Mesothelial cell of epicardium (in vitro differentiated cells): Measurements from ENCODE around the gene WNT3A. TPM values are rescaled to one million over a fixed set of nuclear protein-coding genes. Genes with fewer than 3 reads are reported as not detected.

Experiments used
- DNase-seq, 2 experiments: peaks; one replicate each; pipeline ENCODE4 v3.0.0; 2021; ENCODE audit warnings: low spot score in 2 of 2; ENCODE audit not compliant: unreplicated experiment in 2 of 2
- H3K27ac Mint-ChIP-seq: 2 replicates; pipeline ENCODE4 v1.8.0; 2021; ENCODE audit warnings: mixed read lengths
- H3K27me3 Mint-ChIP-seq: 2 replicates; pipeline ENCODE4 v1.8.0; 2021; ENCODE audit warnings: low read depth, mixed read lengths
- H3K36me3 Mint-ChIP-seq: 2 replicates; pipeline ENCODE4 v1.8.0; 2021; ENCODE audit warnings: mixed read lengths
- H3K4me1 Mint-ChIP-seq: 2 replicates; pipeline ENCODE4 v1.8.0; 2021; ENCODE audit warnings: mixed read lengths
- H3K4me3 Mint-ChIP-seq: 2 replicates; pipeline ENCODE4 v1.8.0; 2021; ENCODE audit warnings: mild to moderate bottlenecking, moderate library complexity, mixed read lengths
- H3K9me3 Mint-ChIP-seq: 2 replicates; pipeline ENCODE4 v1.8.0; 2021; ENCODE audit warnings: mixed read lengths
- CTCF ChIP-seq: fragments of 200-600 bp; sonication (generic); IDR thresholded peaks from one replicate; pipeline ENCODE4 v1.5.0; 2021; ENCODE audit warnings: antibody characterized with exemption; ENCODE audit not compliant: unreplicated experiment
- total RNA-seq: library from RNA; stranded (reverse); gene quantifications from 3 replicates; pipeline ENCODE4 v1.2.1, GENCODE V29; 2021

Gene WNT3A
- total RNA-seq, 1 donor from 2014 or later: 0.16 TPM

- no peaks in the 10 kb centered on the region for H3K27me3 Mint-ChIP-seq
- H3K4me3 Mint-ChIP-seq: peak overlapping the region; percentile 59
- H3K9me3 Mint-ChIP-seq: no peaks in the 10 kb centered on the region
- peaks cover 15% of the 10 kb centered on the region for H3K4me1 Mint-ChIP-seq
- peak overlapping the region; percentile 58 for H3K27ac Mint-ChIP-seq
- H3K36me3 Mint-ChIP-seq: peaks cover 18% of the 10 kb centered on the region
- no peak for DNase-seq
- TF ChIP-seq CTCF: no peak
Observed at GRCh38 chr1:228100822-228101613, 94.2 kb downstream of the WNT3A start.

GRCh38 chr1:228101614-228101993 is 94.8 kb downstream of the WNT3A start:
- Mint-ChIP-seq H3K27ac (no peak overlapping the region), H3K9me3 (no peaks in the 10 kb centered on the region), H3K36me3 (peaks cover 17% of the 10 kb centered on the region), H3K4me3 (peak overlapping the region; percentile 59), H3K4me1 (peaks cover 15% of the 10 kb centered on the region), H3K27me3 (no peaks in the 10 kb centered on the region)
- no peak for TF ChIP-seq CTCF
- no peak for DNase-seq

- peaks cover 17% of the 10 kb centered on the region for H3K36me3 Mint-ChIP-seq
- H3K9me3 Mint-ChIP-seq: no peaks in the 10 kb centered on the region
- H3K4me1 Mint-ChIP-seq: peaks cover 15% of the 10 kb centered on the region
- H3K27ac Mint-ChIP-seq: peak overlapping the region; percentile 43
- peak in 1 of 2 experiments; percentile 63 for DNase-seq
- no peaks in the 10 kb centered on the region for H3K27me3 Mint-ChIP-seq
- TF ChIP-seq CTCF: no peak
- peak overlapping the region; percentile 68 for H3K4me3 Mint-ChIP-seq
Observed at GRCh38 chr1:228101994-228102790, 95.4 kb downstream of the WNT3A start.

- no peak for TF ChIP-seq CTCF
- H3K4me1 Mint-ChIP-seq: peaks cover 18% of the 10 kb centered on the region
- DNase-seq: peak; percentile 90 to 96
- no peaks in the 10 kb centered on the region for H3K27me3 Mint-ChIP-seq
- H3K27ac Mint-ChIP-seq: peak within 1 kb of the TSS; percentile 97
- H3K9me3 Mint-ChIP-seq: no peaks in the 10 kb centered on the region
- peaks cover 12% of the 10 kb centered on the region for H3K36me3 Mint-ChIP-seq
- H3K4me3 Mint-ChIP-seq: peak within 1 kb of the TSS; percentile 92
Observed at GRCh38 chr1:228102791-228103620, 96.2 kb downstream of the WNT3A start, which contains the start of gene C1orf35. C1orf35 (minus strand) TSS chr1:228103325; CDS start chr1:228103227, 98 bp downstream.

GRCh38 chr1:228104526-228105269 is 97.9 kb downstream of the WNT3A start:
- TF ChIP-seq CTCF: no peak
- Mint-ChIP-seq H3K27ac (peak overlapping the region; percentile 97), H3K36me3 (no peaks in the 10 kb centered on the region), H3K27me3 (no peaks in the 10 kb centered on the region), H3K4me1 (peaks cover 28% of the 10 kb centered on the region), H3K9me3 (no peaks in the 10 kb centered on the region), H3K4me3 (peak overlapping the region; percentile 92)
- DNase-seq: no peak
